NB4 (cell line): Measurements from ENCODE around the gene TMPRSS7.

Source experiments
- DNase-seq: peaks from one replicate; pipeline ENCODE4 v3.0.0; 2010; ENCODE audit warnings: low read depth
- H3K4me3 ChIP-seq: one replicate; pipeline ENCODE4 v1.5.1; 2011; ENCODE audit warnings: mild to moderate bottlenecking, low read depth, low read length, moderate library complexity
- CTCF ChIP-seq: IDR thresholded peaks from one replicate; pipeline ENCODE4 v1.5.1; 2012; ENCODE audit warnings: low read depth, low read length
- MYC ChIP-seq: IDR thresholded peaks from 2 replicates; pipeline ENCODE4 v1.6.1; 2011; ENCODE audit warnings: low read depth, low read length
- POLR2A ChIP-seq: IDR thresholded peaks from 2 replicates; pipeline ENCODE4 v1.6.1; 2011; ENCODE audit warnings: mild to moderate bottlenecking; ENCODE audit not compliant: insufficient read length; ENCODE audit errors: extremely low read depth
- TF ChIP-seq, protein P1 (sequence below): IDR thresholded peaks from 2 replicates; pipeline ENCODE4 v1.6.1; 2011; ENCODE audit warnings: low read depth, low read length

TMPRSS7 gene

DNA sequence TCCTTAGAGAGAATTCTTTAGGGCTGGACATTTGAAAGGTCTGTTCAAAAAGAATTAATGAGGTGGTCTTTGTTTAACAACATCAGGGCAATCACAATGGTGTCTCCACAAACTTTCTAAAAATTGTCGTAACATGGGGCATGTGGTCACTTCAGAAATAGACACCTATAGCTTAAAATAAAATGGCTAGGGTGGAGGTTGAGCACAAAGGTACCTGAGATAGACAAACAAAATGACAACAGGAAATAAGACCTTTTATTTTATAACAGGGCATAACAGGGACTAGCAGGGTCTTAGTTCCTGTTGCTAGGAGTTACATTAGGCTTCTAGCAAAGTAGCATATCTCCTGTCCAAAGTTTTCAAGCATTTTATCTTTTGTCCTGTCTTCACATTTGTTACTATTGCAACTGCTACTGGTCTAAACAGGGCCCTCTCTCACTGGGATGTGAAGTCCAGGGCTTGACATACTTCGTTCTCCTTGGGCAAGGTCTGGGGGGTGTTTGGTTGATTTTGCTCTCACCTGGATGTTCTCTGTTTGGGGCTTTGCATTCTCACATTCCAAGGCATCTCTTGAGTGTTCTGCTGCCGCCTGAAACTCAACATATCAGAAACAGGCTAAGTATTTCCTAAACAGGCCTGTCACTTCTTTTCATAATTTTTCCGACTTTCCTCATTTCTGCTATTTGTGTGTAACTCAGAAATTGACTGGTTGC, 95.5 kb downstream of the TMPRSS7 start:
- DNase-seq: no peak
- no peak overlapping the region for H3K4me3 ChIP-seq
- TF ChIP-seq POLR2A (no peak), MYC (no peak)
- TF ChIP-seq, protein P1, sequence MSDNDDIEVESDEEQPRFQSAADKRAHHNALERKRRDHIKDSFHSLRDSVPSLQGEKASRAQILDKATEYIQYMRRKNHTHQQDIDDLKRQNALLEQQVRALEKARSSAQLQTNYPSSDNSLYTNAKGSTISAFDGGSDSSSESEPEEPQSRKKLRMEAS: no peak

GRCh38 chr3:112130638-112130993, 96.1 kb downstream of the TMPRSS7 start:
- no peak overlapping the region for H3K4me3 ChIP-seq
- no peak for DNase-seq
- TF ChIP-seq POLR2A (no peak), MYC (no peak), CTCF (no peak)
- TF ChIP-seq, protein P1: no peak
